GM12864 (cell line): ENCODE measurements around the gene FANCL.
"Not testable (repeated sequence)": the region's sequence is repeated elsewhere in the genome, so short reads cannot be mapped to it uniquely, and the experiment has no call there.

ENCODE experiments used
- DNase-seq: peaks from one replicate; pipeline ENCODE4 v3.0.0-alpha.2; 2011; ENCODE audit warnings: low read depth
- H3K4me3 ChIP-seq: 2 replicates; pipeline ENCODE4 v1.5.1; 2011; ENCODE audit warnings: mild to moderate bottlenecking, low read depth, low read length, control low read depth
- CTCF ChIP-seq: IDR thresholded peaks from 2 replicates; pipeline ENCODE4 v1.5.1; 2011; ENCODE audit warnings: low read depth, mild to moderate bottlenecking, moderate library complexity, low read length, control low read depth, inconsistent platforms; ENCODE audit errors: missing control alignments

FANCL gene

GRCh38 chr2:58204195-58204959, 36.7 kb downstream of the FANCL start:
- TF ChIP-seq CTCF: no peak
- no peak overlapping the region for H3K4me3 ChIP-seq
- no peak for DNase-seq

- no peak for TF ChIP-seq CTCF
These were observed 38.1 kb downstream of the FANCL start for GRCh38 chr2:58203018-58203417.

GRCh38 chr2:58202404-58202803, 38.7 kb downstream of the FANCL start:
- no peak overlapping the region for H3K4me3 ChIP-seq
- DNase-seq: no peak
- TF ChIP-seq CTCF: no peak

More at GRCh38 chr2:58203018-58203417, 38.1 kb downstream of the FANCL start:
- DNase-seq: no peak
- no peak overlapping the region for H3K4me3 ChIP-seq

- DNase-seq: no peak
- TF ChIP-seq CTCF: no peak
- no peak overlapping the region for H3K4me3 ChIP-seq
These were observed 43.2 kb downstream of the FANCL start for GRCh38 chr2:58197894-58198293.

- no peak for TF ChIP-seq CTCF
- DNase-seq: no peak
- H3K4me3 ChIP-seq: no peak overlapping the region
These were observed 45.5 kb downstream of the FANCL start for GRCh38 chr2:58195662-58196061.

- no peak for TF ChIP-seq CTCF
- H3K4me3 ChIP-seq: no peak overlapping the region
- DNase-seq: no peak
These were observed 46.7 kb downstream of the FANCL start for GRCh38 chr2:58194458-58194857.

GRCh38 chr2:58187022-58187421, 54.1 kb downstream of the FANCL start:
- not testable (repeated sequence) for DNase-seq, H3K4me3 ChIP-seq
